AG09309 (cell line): ENCODE results near the gene ACACA.

Experiments
- DNase-seq: peaks from one replicate; pipeline ENCODE4 v3.0.0-alpha.2; 2010; ENCODE audit warnings: low read depth
- H3K4me3 ChIP-seq: 2 replicates; pipeline ENCODE4 v1.5.1; 2011; ENCODE audit warnings: mild to moderate bottlenecking, low read depth, low read length, moderate library complexity; ENCODE audit not compliant: control insufficient read depth
- CTCF ChIP-seq: IDR thresholded peaks from 2 replicates; pipeline ENCODE4 v1.5.1; 2011; ENCODE audit warnings: mild to moderate bottlenecking, low read depth, low read length, inconsistent platforms; ENCODE audit not compliant: insufficient read depth, control insufficient read depth; ENCODE audit errors: missing control alignments

ACACA gene

GRCh38 chr17:37059493-37059892 is 347.1 kb downstream of the ACACA start:
- TF ChIP-seq CTCF, result no peak
- H3K4me3 ChIP-seq, result no peak overlapping the region
- DNase-seq, result no peak

- no peak for DNase-seq
- no peak overlapping the region for H3K4me3 ChIP-seq
- TF ChIP-seq CTCF, result no peak
These were observed 350.0 kb downstream of the ACACA start for GRCh38 chr17:37056622-37057021.

- no peak for TF ChIP-seq CTCF
- no peak overlapping the region for H3K4me3 ChIP-seq
- DNase-seq, result no peak
These were observed 351.7 kb downstream of the ACACA start for GRCh38 chr17:37054894-37055293.

- TF ChIP-seq CTCF, result no peak
These were observed 354.2 kb downstream of the ACACA start for GRCh38 chr17:37052450-37052849.

GRCh38 chr17:37051833-37052232 is 354.8 kb downstream of the ACACA start:
- no peak for TF ChIP-seq CTCF
- no peak overlapping the region for H3K4me3 ChIP-seq
- no peak for DNase-seq

More at GRCh38 chr17:37052450-37052849, 354.2 kb downstream of the ACACA start:
- DNase-seq, result no peak
- H3K4me3 ChIP-seq, result no peak overlapping the region

- TF ChIP-seq CTCF, result no peak
- DNase-seq, result no peak
- no peak overlapping the region for H3K4me3 ChIP-seq
These were observed 355.3 kb downstream of the ACACA start for GRCh38 chr17:37051381-37051780.

- H3K4me3 ChIP-seq, result no peak overlapping the region
- DNase-seq, result no peak
- TF ChIP-seq CTCF, result no peak
These were observed 355.7 kb downstream of the ACACA start for GRCh38 chr17:37050920-37051319.
